CD8-positive, alpha-beta memory T cell (primary cell): ENCODE data around the gene PTPRM. TPM values are rescaled to one million over a fixed set of nuclear protein-coding genes. Genes with fewer than 3 reads are reported as not detected.

Source experiments
- CTCF ChIA-PET: fragments of 350-600 bp; sonication (Branson Sonifier 250); formaldehyde crosslinking; loops from one replicate; lab custom pipeline; 2021; ENCODE audit warnings: antibody characterized with exemption; lab: Charles Lee
- POLR2A ChIA-PET: fragments of 350-600 bp; sonication (Branson Sonifier 250); formaldehyde crosslinking; loops from one replicate; lab custom pipeline; 2021; ENCODE audit warnings: antibody characterized with exemption; lab: Charles Lee
- DNase-seq, 5 donors: peaks; one replicate each; pipeline versions ENCODE4 v3.0.0 to v3.0.0-alpha.2; 2020 to 2022; ENCODE audit warnings: mixed read lengths in 1 of 5
- H3K27ac ChIP-seq: one replicate; pipeline ENCODE4 v1.7.0; 2013; ENCODE audit warnings: low read depth, mild to moderate bottlenecking, low read length, moderate library complexity
- H3K27me3 ChIP-seq: 2 replicates; pipeline ENCODE4 v1.7.0; 2013; ENCODE audit warnings: low read length, mild to moderate bottlenecking; ENCODE audit not compliant: insufficient read depth, poor library complexity, severe bottlenecking
- H3K36me3 ChIP-seq: 2 replicates; pipeline ENCODE4 v1.7.0; 2013; ENCODE audit warnings: mild to moderate bottlenecking, low read length, moderate library complexity; ENCODE audit not compliant: insufficient read depth
- H3K4me1 ChIP-seq: 2 replicates; pipeline ENCODE4 v1.7.0; 2013; ENCODE audit warnings: mild to moderate bottlenecking, low read length, moderate library complexity; ENCODE audit not compliant: insufficient read depth
- H3K4me3 ChIP-seq: 2 replicates; pipeline ENCODE4 v1.7.0; 2013; ENCODE audit warnings: mild to moderate bottlenecking, low read length
- H3K9me3 ChIP-seq: 2 replicates; pipeline ENCODE4 v1.7.0; 2013; ENCODE audit warnings: mild to moderate bottlenecking, low read length
- H3K27ac Mint-ChIP-seq, 8 donors: one replicate each; pipeline ENCODE4 v1.8.0; 2020 to 2021; ENCODE audit warnings: mixed read lengths in 8 of 8, mild to moderate bottlenecking in 6 of 8, inconsistent platforms in 3 of 8, moderate library complexity in 3 of 8
- H3K27me3 Mint-ChIP-seq, 2 donors: one replicate each; pipeline ENCODE4 v1.8.0; 2020 to 2021; ENCODE audit warnings: mixed read lengths in 2 of 2, mild to moderate bottlenecking in 1 of 2, moderate library complexity in 1 of 2
- H3K36me3 Mint-ChIP-seq, 3 donors: one replicate each; pipeline ENCODE4 v1.8.0; 2020 to 2021; ENCODE audit warnings: mixed read lengths in 3 of 3, inconsistent platforms in 1 of 3, mild to moderate bottlenecking in 1 of 3
- H3K4me1 Mint-ChIP-seq, 3 donors: one replicate each; pipeline ENCODE4 v1.8.0; 2020 to 2021; ENCODE audit warnings: mixed read lengths in 3 of 3, inconsistent platforms in 1 of 3, mild to moderate bottlenecking in 1 of 3
- H3K4me3 Mint-ChIP-seq, 7 donors: one replicate each; pipeline ENCODE4 v1.8.0; 2020 to 2021; ENCODE audit warnings: mixed read lengths in 7 of 7, mild to moderate bottlenecking in 6 of 7, moderate library complexity in 4 of 7, inconsistent platforms in 2 of 7
- H3K9me3 Mint-ChIP-seq, 5 donors: one replicate each; pipeline ENCODE4 v1.8.0; 2020 to 2022; ENCODE audit warnings: mixed read lengths in 5 of 5, mild to moderate bottlenecking in 3 of 5, moderate library complexity in 2 of 5, inconsistent platforms in 1 of 5
- polyA plus RNA-seq: library from polyadenylated mRNA; unstranded; fragments of 300-500 nt; fragmentation: Illumina TruSeq; gene quantifications from one replicate; pipeline ENCODE4 v1.2.3, GENCODE V29; 2021
- total RNA-seq, 2 experiments: library from RNA; stranded (reverse); gene quantifications; one replicate each; pipeline ENCODE4 v1.2.3, GENCODE V29; 2021

The PTPRM gene
- total and polyA plus RNA-seq, 3 experiments from 2014 or later, result 3.9 to 7.4 (median 5.3) TPM

DNA sequence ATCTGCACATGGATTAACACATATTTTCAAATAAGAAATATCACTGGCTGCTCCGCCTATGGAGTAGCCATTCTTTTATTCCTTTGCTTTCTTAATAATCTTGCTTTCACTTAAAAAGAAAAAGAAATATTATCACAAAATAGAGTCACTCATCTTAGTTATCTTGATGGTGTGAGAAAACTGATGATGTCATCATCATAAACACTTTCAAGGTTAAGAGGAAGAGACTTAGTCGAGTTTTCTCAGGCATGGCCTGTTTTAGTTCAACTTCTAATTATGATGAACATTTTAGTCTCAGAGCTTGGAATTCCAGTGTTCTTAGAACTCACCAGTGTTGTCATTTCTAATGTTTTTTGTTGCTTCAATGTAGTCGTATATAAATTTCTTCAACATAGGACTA, 506.1 kb downstream of the PTPRM start:
- Histone ChIP-seq H3K4me3 (no peak overlapping the region), H3K27me3 (no peaks in the 10 kb centered on the region), H3K36me3 (no peaks in the 10 kb centered on the region), H3K27ac (no peak overlapping the region), H3K4me1 (no peaks in the 10 kb centered on the region), H3K9me3 (no peaks in the 10 kb centered on the region)
- ChIA-PET CTCF (no interaction called here), POLR2A (no interaction called here)
- Mint-ChIP-seq H3K27me3 (no peaks in the 10 kb centered on the region), H3K9me3 (peaks cover 0 to 3% (median 0%) of the 10 kb centered on the region in 5 donors), H3K36me3 (peaks cover 0 to 2% (median 0%) of the 10 kb centered on the region in 3 donors), H3K4me3 (no peak overlapping the region), H3K4me1 (no peaks in the 10 kb centered on the region), H3K27ac (no peak overlapping the region)
- no peak for DNase-seq

DNA sequence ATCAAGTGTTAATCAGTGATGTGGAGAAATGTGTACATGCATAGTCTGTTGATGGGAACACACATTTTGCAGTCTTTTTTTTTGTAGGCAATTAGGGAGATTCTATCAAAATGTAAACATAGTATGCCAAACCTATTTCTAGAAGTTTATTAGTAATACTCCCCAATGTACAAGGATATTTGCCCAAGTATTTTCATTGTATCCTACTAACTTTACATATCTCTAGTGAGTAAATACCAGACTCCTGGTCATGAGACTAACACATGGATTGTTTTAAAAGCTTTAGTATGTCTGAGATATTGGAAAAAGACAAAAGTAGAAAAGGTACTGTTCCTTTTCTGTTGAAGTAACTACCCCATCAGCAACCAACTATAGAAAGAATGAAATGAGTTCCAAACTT, 513.0 kb downstream of the PTPRM start:
- Histone ChIP-seq H3K36me3 (no peaks in the 10 kb centered on the region), H3K27ac (no peak overlapping the region), H3K4me3 (no peak overlapping the region), H3K9me3 (no peaks in the 10 kb centered on the region), H3K27me3 (no peaks in the 10 kb centered on the region), H3K4me1 (no peaks in the 10 kb centered on the region)
- Mint-ChIP-seq H3K27ac (no peak overlapping the region), H3K4me1 (no peaks in the 10 kb centered on the region), H3K27me3 (no peaks in the 10 kb centered on the region), H3K4me3 (no peak overlapping the region), H3K9me3 (peaks cover 0 to 4% (median 2%) of the 10 kb centered on the region in 5 donors), H3K36me3 (no peaks in the 10 kb centered on the region)
- CTCF ChIA-PET, result no interaction called here
- POLR2A ChIA-PET, result no interaction called here
- DNase-seq, result no peak

DNA sequence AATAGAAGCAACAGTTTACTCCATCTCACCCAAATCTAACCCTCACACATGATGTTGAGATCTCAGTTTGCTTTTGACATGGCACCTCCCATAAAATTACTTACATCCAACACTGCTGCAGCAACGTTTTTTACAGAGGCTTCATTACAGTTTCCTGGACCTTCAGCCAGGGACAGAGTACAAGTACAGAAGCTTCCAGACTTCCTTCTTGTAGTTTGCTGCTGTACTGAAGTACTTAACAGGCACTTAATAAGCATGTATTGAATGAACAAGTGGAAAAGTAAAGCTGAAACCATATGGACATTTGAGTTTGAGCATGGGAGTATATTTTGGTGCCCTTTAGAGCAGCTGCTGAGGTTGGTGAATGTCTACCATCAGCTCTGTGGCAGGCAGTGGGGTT, 514.2 kb downstream of the PTPRM start:
- no peaks in the 10 kb centered on the region for H3K4me1 ChIP-seq
- H3K36me3 ChIP-seq, result no peaks in the 10 kb centered on the region
- H3K27me3 ChIP-seq, result no peaks in the 10 kb centered on the region
- DNase-seq, result no peak
- no peaks in the 10 kb centered on the region for H3K4me1 Mint-ChIP-seq
- H3K4me3 ChIP-seq, result no peak overlapping the region
- H3K9me3 Mint-ChIP-seq, result peaks cover 0 to 5% (median 2%) of the 10 kb centered on the region in 5 donors
- no peak overlapping the region for H3K27ac ChIP-seq
- H3K27ac Mint-ChIP-seq, result no peak overlapping the region
- ChIA-PET CTCF (no interaction called here), POLR2A (no interaction called here)
- peaks cover 0 to 1% (median 1%) of the 10 kb centered on the region in 3 donors for H3K36me3 Mint-ChIP-seq
- H3K9me3 ChIP-seq, result no peaks in the 10 kb centered on the region
- no peaks in the 10 kb centered on the region for H3K27me3 Mint-ChIP-seq
- H3K4me3 Mint-ChIP-seq, result no peak overlapping the region

- Histone ChIP-seq H3K4me3 (no peak overlapping the region), H3K9me3 (no peaks in the 10 kb centered on the region), H3K36me3 (no peaks in the 10 kb centered on the region), H3K4me1 (no peaks in the 10 kb centered on the region), H3K27ac (no peak overlapping the region), H3K27me3 (no peaks in the 10 kb centered on the region)
- Mint-ChIP-seq H3K9me3 (peaks cover 0 to 8% (median 2%) of the 10 kb centered on the region in 5 donors), H3K4me3 (no peak overlapping the region), H3K27ac (no peak overlapping the region), H3K36me3 (peaks cover 0 to 6% (median 1%) of the 10 kb centered on the region in 3 donors), H3K4me1 (no peaks in the 10 kb centered on the region), H3K27me3 (no peaks in the 10 kb centered on the region)
- no peak for DNase-seq
- POLR2A ChIA-PET, result no interaction called here
- CTCF ChIA-PET, result no interaction called here
Measured at GRCh38 chr18:8081872-8082553, 514.9 kb downstream of the PTPRM start.

- POLR2A ChIA-PET, result no interaction called here
- Histone ChIP-seq H3K36me3 (no peaks in the 10 kb centered on the region), H3K27me3 (no peaks in the 10 kb centered on the region), H3K9me3 (no peaks in the 10 kb centered on the region), H3K4me1 (no peaks in the 10 kb centered on the region), H3K27ac (no peak overlapping the region), H3K4me3 (no peak overlapping the region)
- peaks cover 0 to 6% (median 1%) of the 10 kb centered on the region in 3 donors for H3K36me3 Mint-ChIP-seq
- H3K27ac Mint-ChIP-seq, result no peak overlapping the region
- no peaks in the 10 kb centered on the region for H3K27me3 Mint-ChIP-seq
- no peak for DNase-seq
- H3K9me3 Mint-ChIP-seq, result peaks cover 0 to 8% (median 0%) of the 10 kb centered on the region in 5 donors
- H3K4me3 Mint-ChIP-seq, result no peak overlapping the region
- CTCF ChIA-PET, result no interaction called here
- no peaks in the 10 kb centered on the region for H3K4me1 Mint-ChIP-seq
Measured at GRCh38 chr18:8084160-8084559, 517.0 kb downstream of the PTPRM start.

DNA sequence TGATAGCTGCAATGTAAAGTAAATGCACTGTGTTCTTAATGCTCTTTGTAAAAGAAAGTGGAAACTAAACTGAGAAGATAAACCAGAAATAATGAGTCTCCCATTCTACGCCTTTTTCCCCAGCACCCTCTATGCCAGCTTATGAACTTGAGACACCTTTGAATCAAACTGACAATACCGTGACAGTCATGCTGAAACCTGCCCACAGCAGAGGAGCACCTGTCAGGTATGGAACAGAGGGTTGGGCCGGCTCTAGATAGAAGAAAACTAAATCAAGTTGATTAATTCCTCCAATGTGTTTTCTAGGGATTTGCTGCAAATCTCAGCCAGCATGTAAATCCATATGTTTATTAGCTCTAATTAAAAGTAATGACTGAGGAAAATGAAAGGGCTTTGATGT, 521.5 kb downstream of the PTPRM start:
- no peak for DNase-seq
- Mint-ChIP-seq H3K4me1 (no peaks in the 10 kb centered on the region), H3K9me3 (peaks cover 0 to 11% (median 0%) of the 10 kb centered on the region in 5 donors), H3K4me3 (no peak overlapping the region), H3K27ac (no peak overlapping the region), H3K36me3 (peaks cover 0 to 10% (median 1%) of the 10 kb centered on the region in 3 donors), H3K27me3 (no peaks in the 10 kb centered on the region)
- H3K27me3 ChIP-seq, result no peaks in the 10 kb centered on the region
- no peaks in the 10 kb centered on the region for H3K36me3 ChIP-seq
- ChIA-PET CTCF (no interaction called here), POLR2A (no interaction called here)
- no peaks in the 10 kb centered on the region for H3K9me3 ChIP-seq
- H3K4me3 ChIP-seq, result no peak overlapping the region
- H3K27ac ChIP-seq, result no peak overlapping the region
- no peaks in the 10 kb centered on the region for H3K4me1 ChIP-seq

DNA sequence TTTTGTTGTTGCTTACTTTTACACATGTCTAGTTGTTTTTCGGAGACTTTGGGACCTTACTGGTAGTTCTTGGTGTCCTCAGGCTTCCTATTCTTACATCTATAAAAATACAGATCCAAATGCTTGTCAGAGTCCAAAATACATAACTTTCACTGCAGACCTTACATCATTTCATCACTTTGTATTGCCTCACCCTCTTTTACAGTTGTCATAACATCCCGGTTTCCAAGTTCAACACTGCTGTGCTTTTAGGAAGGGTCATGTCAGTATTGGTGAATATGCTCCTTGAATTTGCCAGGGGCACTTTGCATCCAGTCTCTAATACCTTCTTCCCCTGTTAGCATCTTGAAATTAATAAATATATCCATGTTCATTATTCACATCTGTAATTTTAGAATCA, 523.9 kb downstream of the PTPRM start:
- no peaks in the 10 kb centered on the region for H3K27me3 ChIP-seq
- H3K4me3 ChIP-seq, result no peak overlapping the region
- no peaks in the 10 kb centered on the region for H3K4me1 ChIP-seq
- Mint-ChIP-seq H3K27me3 (no peaks in the 10 kb centered on the region), H3K36me3 (peaks cover 0 to 10% (median 0%) of the 10 kb centered on the region in 3 donors), H3K4me1 (no peaks in the 10 kb centered on the region), H3K27ac (no peak overlapping the region), H3K4me3 (no peak overlapping the region), H3K9me3 (peaks cover 0 to 8% (median 0%) of the 10 kb centered on the region in 5 donors)
- H3K27ac ChIP-seq, result no peak overlapping the region
- CTCF ChIA-PET, result no interaction called here
- DNase-seq, result no peak
- no peaks in the 10 kb centered on the region for H3K9me3 ChIP-seq
- POLR2A ChIA-PET, result no interaction called here
- H3K36me3 ChIP-seq, result no peaks in the 10 kb centered on the region

DNA sequence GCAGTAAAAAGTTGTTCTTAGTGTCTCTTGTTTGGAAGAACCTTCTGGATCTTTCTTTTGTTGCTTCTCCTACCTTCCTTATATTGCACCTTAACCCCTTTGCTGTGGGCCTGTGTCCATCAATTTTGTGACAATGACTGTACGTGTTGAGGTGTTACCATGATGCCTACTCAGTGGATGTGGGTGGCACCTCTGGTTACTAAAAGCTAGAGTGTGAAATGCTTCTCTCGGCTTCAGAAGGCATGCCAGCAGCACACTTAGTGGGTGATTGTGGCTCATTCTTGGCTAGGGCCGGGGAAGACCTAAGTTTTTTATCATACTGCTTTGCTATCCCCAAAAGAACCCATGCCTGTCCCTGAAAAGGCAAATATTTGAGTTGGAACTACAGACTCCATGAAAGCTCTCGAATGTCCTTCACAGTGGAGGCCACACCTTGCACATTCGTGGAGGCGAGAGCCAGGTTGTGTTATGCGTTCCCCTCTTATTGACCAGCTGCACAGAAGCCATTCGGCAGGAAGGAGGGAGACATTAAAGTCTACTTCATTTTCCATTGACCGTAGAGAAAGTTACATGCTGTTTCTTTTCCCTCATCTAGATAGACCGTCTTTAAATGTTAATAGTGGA, 528.9 kb downstream of the PTPRM start:
- H3K4me1 ChIP-seq, result no peaks in the 10 kb centered on the region
- Mint-ChIP-seq H3K27ac (no peak overlapping the region), H3K36me3 (peaks cover 0 to 1% (median 0%) of the 10 kb centered on the region in 3 donors), H3K4me3 (no peak overlapping the region), H3K4me1 (no peaks in the 10 kb centered on the region), H3K27me3 (peaks cover 0 to 1% of the 10 kb centered on the region in 2 donors), H3K9me3 (peaks cover 0 to 1% (median 0%) of the 10 kb centered on the region in 5 donors)
- H3K36me3 ChIP-seq, result no peaks in the 10 kb centered on the region
- no peaks in the 10 kb centered on the region for H3K9me3 ChIP-seq
- ChIA-PET POLR2A (no interaction called here), CTCF (no interaction called here)
- H3K4me3 ChIP-seq, result no peak overlapping the region
- H3K27me3 ChIP-seq, result no peaks in the 10 kb centered on the region
- no peak overlapping the region for H3K27ac ChIP-seq
- DNase-seq, result no peak
